Activated T-cell treated with anti-CD3 and anti-CD28 coated beads for 48 hours (primary cell): ENCODE measurements around the gene SLTM.
"Not testable (repeated sequence)": the region's sequence is repeated elsewhere in the genome, so short reads cannot be mapped to it uniquely, and the experiment has no call there.

Source experiments
- DNase-seq: peaks from one replicate; pipeline ENCODE4 v3.0.0-alpha.2; 2020; ENCODE audit warnings: low read depth

Gene SLTM

DNA sequence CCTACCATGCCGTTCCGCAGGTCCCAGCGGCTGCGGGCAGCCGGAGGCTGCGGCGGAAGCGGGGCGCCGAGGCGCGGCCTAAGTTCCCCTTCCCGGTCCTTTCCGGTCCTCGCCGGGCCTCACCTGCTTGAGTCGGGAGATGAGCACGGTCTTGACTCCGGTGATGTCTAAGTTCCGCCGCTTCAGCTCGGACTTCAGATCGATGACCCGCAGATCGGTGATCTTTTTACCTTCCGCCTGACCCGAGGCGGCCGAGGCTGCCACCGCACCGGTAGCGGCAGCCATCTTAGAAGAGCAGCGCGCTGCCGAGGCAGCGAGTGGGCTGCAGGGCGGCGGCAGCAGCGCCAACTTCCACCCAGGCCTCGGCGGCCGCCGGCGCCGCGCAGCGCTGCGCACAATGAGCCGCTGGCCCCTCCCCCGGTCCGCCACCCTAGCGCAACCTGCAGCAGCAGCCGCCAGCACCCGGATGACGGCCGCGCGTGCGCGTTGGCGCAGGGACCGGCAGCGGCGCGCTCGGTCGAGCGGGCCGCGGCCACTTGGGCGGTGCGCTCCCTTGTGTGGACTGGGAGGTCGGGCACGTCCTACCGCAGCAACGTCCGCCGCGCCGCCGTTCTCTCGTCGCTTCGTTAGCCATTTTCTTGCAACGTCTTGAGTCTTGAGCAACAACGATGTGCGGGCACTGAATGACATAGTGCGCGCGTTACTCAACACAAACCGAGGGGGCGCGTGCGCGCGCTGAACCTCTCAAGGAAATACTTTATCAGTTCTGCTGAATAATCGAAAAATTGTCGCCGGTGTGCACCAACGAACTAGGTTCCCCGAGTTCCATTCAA is at the start of gene SLTM:
TSS of gene SLTM (minus strand) at position 399 of the 833 bp plus-strand sequence. CDS start at position 285, 114 bp downstream.
- DNase-seq, result peak; percentile 95

DNA sequence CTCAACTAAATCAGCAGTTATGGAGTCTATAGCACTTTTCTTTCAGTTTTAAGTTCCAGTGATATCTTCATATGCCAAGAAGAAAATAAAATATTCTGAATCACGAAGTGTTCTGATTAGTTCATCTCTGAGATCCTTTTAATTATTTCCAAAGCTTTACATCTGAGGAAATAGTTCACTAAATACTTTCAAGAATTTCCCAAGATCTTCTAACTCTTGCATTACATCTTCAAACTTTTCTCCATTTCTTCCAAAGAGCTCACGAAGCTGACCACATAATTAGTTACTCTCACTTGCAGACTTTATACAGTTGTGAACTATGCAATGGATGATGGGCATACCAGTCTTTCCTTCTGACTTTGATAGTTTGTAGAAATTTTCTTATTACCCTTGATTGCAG is 49.8 kb upstream of the SLTM start:
- no peak for DNase-seq

DNA sequence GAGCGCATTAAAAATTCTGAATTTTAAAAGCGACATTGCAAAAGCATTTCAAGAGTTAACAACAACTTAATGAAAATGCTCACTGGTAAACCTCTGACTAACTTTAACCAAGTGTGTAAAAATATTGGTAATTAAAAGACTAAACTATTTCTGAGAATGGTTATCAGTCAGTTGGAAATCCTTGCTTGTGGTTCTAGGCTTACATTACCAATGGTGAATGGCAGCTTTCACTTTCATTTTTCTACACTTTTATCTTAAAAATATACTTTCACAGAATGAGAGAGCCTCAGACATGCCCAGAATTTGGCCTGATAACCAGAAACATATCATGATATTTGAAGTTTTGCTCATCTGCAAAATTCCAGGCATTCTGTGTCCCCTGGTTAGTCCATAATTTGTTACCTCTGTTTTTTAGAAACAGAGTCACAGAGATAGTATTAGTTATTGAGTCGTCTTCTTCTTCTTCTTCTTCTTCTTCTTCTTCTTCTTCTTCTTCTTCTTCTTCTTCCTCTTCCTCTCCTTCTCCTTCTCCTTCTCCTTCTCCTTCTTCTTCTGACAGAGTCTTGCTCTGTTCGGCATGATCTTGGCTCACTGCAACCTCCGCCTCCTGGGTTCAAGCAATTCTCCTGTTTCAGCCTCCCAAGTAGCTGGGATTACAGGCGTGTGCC is 48.5 kb upstream of the SLTM start:
- no peak for DNase-seq

DNA sequence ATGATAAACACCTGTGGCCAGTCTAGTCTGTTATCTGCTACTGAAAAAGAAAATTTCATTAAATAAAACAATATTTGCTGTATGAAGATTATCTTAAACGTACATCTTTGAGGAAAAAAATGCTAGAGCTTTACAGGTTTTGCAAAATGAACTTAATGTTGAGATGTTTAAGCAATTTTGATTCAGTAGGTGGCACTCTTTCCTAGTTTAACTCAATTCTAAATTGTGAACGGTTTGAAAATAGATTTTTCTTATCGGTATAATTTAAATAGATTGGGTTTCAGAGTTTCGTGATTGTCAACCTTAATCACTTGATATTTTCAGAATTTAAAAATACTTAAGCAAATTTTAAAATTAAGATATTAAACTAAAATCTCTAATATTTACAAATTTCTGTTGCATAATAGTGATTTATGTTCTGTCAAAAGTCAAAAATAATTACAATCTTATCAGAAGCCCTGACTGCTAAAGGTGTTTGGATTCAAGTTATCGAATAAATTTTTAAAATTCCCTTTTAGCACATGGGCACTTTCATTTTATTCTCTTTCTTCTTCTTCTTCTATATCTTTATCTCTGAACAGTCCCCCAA is 47.0 kb upstream of the SLTM start:
- no peak for DNase-seq

DNA sequence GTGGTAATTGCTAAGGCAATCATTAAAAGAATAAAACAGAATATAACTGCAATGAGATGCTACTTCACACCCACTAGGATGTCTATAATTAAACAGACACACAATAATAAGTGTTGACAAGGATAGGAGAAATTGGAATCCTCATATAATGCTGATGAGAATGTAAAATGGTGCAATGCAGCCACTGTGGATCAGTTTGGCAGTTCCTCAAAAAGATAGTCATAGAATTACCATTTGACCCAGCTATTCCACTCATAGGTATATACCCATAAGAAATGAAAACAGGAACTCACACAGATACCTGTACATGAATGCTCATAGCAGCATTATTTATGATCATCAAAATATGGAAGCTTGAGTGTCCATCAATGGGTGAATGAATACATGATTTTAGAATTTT is 44.4 kb upstream of the SLTM start:
- no peak for DNase-seq

DNA sequence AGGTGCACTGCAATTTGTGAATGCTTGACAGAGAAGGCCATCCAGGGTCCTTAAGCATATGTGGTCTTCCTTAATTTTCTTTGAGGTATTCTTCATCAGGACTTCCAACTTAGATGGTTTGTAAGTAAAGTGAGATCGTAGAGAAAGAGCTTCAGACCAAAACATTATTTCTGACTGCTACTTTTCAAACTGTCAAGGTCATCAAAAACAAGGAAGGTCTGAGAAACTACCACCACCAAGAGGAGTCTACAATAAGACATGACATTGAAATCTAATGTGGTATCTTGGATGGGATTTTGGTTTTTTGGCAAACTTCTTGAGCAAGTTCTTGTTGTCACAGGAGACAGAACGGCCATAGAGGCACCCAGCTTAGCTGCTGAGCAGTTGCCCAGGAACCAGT is 34.0 kb upstream of the SLTM start:
- DNase-seq, result no peak

DNA sequence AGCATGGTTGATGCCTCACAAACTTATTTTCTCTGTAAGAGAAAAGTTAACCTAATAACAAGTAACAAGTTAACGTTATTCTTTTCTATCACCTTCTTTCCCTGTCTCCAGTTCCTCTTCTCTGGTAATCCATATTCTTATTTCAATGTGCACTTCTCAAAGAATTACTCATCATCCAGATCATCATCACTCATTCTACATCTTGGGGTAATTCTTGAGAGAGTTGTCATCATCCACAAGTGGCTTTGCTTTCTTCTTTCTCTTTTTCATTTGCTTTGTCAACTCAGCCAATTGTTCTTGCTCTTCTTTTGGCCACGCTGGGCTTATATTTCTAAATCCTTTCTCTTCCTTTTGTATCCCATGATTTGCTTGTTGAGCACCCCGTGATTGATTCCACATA is 33.2 kb upstream of the SLTM start:
- no peak for DNase-seq

DNA sequence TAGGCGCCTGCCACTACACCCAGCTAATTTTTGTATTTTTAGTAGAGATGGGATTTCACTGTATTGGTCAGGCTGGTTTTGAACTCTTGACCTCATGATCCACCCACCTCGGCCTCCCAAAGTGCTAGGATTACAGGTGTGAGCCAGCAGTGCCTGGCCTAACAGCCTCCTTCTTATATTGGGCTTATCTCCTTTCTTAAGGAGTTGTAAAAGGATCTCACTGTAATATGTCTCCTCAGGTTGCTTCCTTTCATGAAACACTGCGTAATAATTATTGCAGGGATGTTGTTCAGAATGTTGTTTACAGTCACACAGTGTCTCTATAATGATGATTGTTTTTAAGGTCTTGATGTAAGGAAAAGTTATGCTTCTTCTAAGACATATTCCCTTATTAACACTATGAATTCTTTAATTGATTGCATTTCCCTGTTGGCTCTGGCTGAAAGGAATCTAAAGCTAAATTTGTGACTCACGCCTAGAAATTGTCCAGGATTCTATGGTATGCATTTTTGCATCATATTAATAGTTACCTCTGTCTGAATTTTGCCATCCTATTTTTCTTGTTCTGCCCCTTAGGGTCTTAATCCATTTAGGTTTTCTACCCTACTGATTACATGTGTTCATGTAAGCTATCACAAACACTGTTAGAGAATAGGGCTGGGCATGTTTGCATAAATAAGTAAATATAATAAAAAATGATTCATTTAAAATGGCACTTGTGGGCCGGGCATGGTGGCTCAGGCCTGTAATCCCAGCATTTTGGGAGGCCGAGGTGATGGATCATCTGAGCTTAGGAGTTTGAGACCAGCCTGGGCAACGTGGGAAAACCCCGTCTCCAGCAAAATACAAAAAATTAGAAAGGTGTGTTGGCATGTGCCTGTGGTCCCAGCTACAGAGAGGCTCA is 29.4 kb upstream of the SLTM start:
- no peak for DNase-seq

DNA sequence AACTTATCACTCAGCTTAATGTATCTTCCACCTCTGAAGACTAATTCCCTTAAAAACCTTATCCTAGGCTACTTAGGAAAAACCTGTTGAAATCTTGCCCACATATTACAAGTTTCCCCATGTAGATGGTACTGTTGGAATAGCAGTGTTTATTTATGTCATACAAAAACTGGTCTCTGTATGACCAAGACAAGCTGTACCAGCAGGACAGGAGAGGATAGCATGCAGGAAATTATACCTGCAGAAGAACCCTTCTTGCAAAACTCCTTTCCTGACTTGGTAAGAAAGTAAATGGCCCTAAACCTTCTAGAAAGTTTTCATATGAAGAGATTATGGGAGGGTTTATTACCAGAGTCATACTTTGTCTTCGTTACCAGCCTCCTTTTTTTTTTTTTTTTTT is 28.7 kb upstream of the SLTM start:
- no peak for DNase-seq

DNA sequence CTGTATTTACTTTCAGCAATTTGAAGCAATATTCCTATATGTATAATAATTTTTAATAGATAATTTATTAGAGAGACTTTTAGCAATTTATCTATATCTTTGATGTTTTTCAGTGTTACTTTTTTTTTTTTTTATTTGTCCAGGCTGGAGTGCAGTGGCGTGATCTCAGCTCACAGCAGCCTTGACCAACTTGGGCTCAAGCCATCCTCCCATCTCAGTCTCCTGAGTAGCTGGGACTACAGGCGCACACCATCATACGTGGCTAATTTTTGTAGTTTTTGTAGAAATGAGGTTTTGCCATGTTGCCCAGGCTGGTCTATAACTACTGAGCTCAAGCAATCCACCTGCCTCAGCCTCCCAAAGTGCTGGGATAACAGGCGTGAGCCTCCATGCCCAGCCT is 25.3 kb upstream of the SLTM start:
- no peak for DNase-seq

DNA sequence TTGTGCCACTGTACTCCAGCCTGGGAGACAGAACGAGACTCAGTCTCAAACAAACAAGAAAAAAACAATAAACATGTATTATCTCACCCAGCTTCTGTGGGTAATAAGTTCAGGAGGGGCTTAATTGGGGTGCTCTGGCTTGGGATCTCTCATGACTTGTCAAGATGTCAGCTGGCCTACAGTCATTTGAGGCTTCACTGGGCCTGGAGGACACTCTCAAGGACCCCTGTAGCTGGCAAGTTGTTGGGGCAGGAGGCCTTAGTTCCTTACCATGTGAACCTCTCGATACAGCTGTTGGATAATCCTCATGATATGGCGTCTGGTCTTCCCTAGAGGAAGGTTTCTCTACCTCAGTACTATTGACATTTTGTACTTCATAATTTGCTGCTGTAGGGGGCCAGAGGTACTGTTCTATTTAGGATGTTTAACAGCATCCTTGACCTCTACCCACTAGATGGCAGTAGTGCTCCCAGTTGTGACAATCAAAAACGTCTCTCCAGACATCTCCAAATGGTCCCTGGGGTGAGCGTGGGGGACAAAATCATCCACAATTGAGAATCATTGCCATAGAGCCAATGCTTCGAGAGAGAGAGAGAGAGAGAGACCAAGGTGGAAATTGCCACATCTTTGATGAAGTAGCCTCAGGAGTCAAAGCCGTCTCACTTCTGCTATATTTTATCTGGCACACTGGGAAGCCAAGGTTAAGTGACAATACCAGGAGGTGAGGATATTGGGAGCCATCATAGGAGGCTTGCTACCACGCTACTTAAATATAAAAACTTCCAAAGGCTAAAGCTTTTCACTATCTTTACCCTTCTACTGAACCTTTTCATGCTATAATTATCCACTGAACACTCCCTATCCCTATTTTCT is 23.9 kb upstream of the SLTM start:
- peak; percentile 30 for DNase-seq

DNA sequence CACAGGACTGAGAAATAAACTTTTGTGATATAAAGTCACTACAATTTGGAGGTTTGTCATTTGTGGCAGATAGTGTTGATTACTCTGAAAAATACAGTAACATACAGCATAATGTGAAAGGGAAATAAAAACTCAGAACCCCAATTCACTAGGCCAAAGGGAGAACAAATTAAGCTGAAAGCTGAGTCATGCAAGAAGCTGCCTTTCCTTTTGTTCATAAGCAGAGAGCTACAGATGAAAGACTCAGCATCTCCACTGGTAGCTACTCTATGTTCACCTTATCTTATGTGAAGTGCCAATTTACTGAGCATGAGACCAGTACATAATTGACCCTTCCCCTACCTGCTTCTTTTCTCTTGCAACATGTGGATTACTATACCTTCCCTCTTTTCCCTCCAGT is 19.3 kb upstream of the SLTM start:
- DNase-seq, result no peak

DNA sequence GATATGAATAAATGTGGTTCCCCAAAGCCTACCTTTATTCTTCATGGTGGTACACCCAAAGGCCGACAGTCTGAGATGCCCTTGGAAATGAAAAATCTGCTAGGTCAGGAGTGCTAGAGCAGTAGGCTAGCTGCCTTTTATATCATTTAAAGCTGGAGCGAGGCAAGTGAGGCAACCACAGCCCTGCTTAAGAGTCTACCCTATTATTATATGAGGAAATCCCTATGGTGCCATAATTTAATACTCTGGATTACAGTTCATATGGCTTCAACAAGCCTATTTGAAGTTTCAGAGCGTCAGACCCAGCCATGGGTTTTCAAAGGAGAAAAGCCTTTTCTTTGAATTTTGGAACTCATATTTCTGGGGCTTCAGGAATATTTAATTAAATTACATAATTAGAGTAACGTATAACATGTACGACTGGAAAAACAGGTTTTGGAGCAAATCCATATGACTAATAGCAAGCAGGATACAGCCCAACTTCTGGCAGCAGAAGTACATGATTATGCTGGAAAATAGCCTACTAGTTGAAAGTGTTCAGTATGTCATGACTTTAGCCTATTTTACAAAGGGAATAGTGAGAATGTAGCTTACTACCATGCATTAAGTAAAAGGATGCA is 18.0 kb upstream of the SLTM start:
- DNase-seq, result no peak

DNA sequence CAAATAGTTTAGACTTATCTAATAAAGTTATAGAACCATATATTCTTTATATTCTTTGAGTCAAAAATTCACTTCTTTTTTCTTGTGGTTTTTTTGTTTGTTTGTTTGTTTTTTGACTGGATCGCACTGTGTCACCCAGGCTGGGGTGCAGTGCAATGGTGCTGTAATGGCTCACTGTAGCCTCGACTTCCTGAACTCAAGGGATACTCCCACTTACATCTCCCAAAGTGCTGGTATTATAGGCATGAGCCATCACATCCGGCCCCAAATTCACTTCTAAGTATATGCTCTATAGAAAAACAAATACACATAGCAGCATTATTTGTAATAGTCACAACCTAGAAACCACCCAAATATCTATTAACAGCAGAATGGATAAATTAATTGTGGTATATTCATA is 13.7 kb upstream of the SLTM start:
- no peak for DNase-seq

DNA sequence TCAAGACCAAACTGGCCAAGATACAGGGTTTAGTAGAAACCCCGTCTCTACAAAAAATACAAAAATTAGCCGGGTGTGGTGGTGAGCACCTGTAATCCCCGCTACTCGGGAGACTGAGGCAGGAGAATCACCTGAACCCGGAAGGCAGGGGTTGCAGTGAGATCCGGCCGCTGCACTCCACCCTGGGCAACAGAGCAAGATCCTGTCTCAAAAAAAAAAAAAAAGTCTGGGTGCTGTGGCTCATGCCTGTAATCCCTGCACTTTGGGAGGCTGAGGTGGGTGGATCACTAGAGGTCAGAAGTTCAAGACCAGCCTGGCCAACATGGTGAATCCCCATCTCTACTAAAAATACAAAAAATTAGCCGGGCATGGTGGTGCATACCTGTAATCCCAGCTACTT is 1.5 kb upstream of the SLTM start:
- not testable (repeated sequence) for DNase-seq

DNA sequence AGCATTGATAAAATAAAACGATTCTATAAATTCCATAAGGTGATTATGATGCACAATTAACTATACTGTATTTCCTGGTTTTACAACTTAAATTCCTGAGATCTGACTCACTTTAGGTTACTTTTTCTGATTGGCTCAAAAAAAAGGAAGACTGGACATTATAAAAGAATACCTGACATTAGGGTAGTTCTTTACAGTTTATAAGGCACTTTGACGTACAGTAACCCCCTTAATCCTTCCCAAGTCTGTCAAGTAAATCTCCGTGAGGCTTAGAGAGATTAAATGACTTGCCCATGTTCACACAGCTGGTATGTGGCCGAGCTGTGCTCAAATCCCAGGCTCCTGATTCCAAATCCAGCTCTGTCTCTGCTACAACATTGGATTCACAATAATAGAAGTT is 1.0 kb upstream of the SLTM start:
- DNase-seq, result no peak

DNA sequence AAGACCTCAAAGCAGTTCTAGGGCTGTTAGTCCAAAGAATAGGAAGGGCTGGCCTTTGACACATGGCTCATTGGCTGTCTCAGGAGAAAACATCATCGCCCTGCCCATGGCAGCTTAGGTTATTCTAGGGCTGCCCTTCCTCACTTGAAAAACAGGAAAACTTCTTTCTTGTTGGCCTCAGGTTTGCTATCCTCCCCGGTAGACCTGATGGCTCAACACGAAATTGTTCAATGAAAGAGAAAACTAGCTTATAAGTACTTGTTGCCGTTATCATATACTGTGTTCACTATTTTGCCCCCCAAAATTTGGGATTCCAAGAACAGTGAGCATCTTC is 602 bp upstream of the SLTM start:
- no peak for DNase-seq

DNA sequence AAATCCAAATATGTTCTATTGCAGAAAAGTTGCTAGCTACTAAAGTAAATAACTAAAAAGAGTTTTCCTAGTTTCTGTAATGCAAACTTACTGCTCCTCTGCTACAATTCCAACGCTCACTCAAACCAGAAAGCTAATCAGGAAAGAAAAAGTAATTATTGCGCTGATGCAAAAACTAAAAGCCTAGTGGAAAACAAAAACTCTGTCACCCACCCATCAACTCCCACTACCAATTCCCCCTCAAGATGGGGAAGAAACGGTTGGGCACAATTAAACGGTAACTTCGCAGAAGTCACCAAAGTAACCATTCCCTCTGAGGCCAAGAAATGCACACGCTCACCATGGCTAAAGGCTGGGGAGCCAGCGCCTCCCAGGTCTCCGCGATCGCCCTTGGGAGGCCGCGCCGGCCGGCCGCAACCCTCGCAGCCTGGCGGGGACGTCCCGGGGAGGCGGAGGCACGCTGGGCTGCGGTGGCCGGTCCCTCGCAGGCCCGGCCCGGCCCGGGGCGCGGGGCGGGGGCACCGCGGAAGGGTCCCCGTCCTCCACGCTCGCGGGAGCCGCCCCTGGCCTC is 684 bp downstream of the SLTM start:
- no peak for DNase-seq

DNA sequence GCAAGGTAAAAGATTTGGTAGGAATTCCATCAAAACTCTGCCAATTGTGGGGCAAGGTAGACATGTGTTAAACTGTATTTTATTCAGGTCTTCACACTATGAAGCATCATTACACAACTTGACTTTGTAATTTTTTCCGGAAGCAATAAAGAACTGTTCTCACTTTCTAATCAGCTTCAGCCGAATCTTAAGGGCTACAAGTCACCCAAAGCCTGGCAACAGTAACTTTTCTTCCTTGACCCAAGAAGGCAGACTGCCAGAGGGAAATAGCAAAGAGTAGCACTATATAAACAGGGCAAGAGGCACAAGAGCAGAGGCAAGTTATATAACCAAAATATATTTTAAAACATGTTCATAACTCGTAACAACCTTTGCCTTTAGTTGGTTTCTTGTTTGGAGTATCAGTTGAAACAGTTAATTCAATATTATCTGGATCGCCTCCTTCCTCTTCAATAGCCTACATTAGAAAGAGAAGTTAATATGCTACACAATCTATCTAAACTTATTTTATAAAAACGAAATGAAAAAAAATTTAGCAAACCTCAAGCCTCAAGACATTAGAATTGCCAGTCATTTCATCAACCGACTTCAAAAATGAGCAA is 1.4 kb downstream of the SLTM start:
- DNase-seq, result no peak

DNA sequence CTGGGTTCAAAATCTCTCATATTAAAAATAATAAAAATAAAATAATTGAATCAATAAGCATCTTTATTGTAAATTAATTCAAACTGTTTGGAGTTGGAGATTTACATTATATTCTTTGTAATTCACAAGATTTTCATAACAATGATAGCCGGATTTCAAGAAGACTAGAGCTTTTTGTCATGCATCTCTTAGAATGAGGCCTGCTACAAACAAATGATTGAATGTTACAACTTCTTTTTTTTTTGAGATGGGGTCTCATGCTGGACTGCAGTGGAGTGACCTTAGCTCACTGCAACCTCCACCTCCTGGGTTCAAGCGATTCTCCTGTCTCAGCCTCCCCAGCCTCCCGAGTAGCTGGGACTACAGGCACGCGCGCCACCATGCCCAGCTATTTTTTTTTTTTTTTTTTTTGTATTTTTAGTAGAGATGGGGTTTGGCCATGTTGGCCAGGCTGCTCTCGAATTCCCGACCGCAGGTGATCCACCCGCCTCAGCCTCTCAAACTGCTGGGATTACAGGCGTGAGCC is 3.5 kb downstream of the SLTM start:
- no peak for DNase-seq
